ENCODE results near the gene DYNLT4.

- TF ChIP-seq SP1 (IDR thresholded peaks at IDR 0.05) = no peak
- TF ChIP-seq FOXA1 (IDR thresholded peaks at IDR 0.05) = no peak
- no peak for TF ChIP-seq SUZ12 (IDR thresholded peaks at IDR 0.05)
- no peak for TF ChIP-seq FOXM1 (IDR thresholded peaks at IDR 0.05; ENCODE audit: borderline replicate concordance)
- TF ChIP-seq HDGF (IDR thresholded peaks at IDR 0.05; ENCODE audit: borderline replicate concordance) = no peak
- no peak for TF ChIP-seq FOXK2 (IDR thresholded peaks at IDR 0.05)
- TF ChIP-seq PKNOX1 (IDR thresholded peaks at IDR 0.05) = no peak
- no peak for TF ChIP-seq ARNT (IDR thresholded peaks at IDR 0.05)
- no peak for TF ChIP-seq BHLHE40 (IDR thresholded peaks at IDR 0.05; ENCODE audit: borderline replicate concordance)
These were observed 20.9 kb downstream of the DYNLT4 start for GRCh38 chr1:44786138-44786840.

All from HEK293T (cell line).